ENCODE results near the gene CTF1.
"Not testable (repeated sequence)": the region's sequence is repeated elsewhere in the genome, so short reads cannot be mapped to it uniquely, and the experiment has no call there.

The CTF1 gene

GRCh38 chr16:30934827-30935557 is 38.6 kb downstream of the CTF1 start:
- TF ChIP-seq, protein P1, sequence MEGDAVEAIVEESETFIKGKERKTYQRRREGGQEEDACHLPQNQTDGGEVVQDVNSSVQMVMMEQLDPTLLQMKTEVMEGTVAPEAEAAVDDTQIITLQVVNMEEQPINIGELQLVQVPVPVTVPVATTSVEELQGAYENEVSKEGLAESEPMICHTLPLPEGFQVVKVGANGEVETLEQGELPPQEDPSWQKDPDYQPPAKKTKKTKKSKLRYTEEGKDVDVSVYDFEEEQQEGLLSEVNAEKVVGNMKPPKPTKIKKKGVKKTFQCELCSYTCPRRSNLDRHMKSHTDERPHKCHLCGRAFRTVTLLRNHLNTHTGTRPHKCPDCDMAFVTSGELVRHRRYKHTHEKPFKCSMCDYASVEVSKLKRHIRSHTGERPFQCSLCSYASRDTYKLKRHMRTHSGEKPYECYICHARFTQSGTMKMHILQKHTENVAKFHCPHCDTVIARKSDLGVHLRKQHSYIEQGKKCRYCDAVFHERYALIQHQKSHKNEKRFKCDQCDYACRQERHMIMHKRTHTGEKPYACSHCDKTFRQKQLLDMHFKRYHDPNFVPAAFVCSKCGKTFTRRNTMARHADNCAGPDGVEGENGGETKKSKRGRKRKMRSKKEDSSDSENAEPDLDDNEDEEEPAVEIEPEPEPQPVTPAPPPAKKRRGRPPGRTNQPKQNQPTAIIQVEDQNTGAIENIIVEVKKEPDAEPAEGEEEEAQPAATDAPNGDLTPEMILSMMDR (IDR thresholded peaks at IDR 0.05; ENCODE audit: borderline replicate concordance, insufficient read depth, low read depth, low read length) = peak; percentile 68
- H3K4me3 ChIP-seq (ENCODE audit: low read depth, low read length) = no peak overlapping the region

- TF ChIP-seq, protein P1 (IDR thresholded peaks at IDR 0.05; ENCODE audit: borderline replicate concordance, insufficient read depth, low read depth, low read length) = no peak
- H3K4me3 ChIP-seq (ENCODE audit: low read depth, low read length) = no peak overlapping the region
Measured at GRCh38 chr16:30937692-30938091, 41.3 kb downstream of the CTF1 start.

GRCh38 chr16:30939571-30939970 is 43.2 kb downstream of the CTF1 start:
- H3K4me3 ChIP-seq (ENCODE audit: low read depth, low read length) = not testable (repeated sequence)

DNA sequence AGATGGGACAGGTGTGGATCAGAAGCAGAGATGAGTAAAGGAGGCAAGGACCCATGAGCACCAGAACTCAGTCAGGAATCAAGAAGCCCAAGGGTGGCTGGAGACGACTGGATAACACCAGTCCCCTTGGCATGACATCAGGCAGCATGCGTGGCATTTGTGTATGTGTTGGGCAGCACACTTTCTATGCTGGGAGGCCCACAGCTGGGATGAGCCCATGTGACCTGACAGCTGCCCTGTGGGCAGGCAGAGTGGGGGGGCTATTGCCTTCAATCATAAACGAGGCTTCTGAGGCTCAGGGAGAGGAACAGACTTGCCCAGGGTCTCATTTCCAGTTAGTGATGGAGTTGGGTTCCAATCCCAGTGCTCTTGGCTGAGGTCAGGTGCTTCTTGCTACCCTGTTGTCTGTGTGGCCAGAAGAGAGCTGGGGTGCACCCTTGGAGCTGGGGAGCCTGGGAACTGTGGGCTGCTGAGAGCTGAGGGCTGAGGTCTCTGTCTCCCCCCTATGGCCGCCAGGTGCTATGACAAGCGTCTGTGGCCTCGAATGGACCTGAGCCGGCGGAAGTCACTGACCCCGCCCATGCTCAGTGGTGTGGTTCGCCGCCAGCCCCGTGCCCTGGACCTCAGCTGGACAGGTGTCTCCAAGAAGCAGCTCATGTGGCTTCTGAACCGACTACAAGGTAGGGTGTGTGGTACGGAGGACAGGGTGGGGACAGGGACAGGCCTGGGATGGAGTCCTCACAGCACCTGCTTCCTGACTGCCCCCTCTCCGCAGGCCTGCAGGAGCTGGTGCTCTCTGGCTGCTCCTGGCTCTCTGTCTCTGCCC is 45.4 kb downstream of the CTF1 start:
- TF ChIP-seq, protein P1 (IDR thresholded peaks at IDR 0.05; ENCODE audit: borderline replicate concordance, insufficient read depth, low read depth, low read length) = peak; percentile 98

DNA sequence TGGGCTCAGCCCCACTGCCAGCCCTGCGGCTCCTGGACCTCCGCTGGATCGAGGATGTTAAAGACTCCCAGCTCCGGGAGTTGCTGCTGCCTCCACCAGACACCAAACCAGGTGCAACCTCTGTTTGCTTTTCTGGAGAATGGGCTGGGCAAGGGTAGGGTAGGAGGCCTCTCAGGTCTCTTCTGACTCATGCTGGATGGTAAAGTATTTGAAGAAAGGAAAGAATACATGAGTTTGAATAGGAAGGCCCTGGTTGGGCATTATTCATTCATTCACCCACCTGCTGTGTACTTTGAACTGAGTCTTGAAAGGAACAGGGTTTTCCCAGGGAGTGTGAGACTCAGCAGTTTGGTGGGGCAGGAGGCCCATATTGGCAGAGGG is 46.0 kb downstream of the CTF1 start:
- TF ChIP-seq, protein P1 (IDR thresholded peaks at IDR 0.05; ENCODE audit: borderline replicate concordance, insufficient read depth, low read depth, low read length) = no peak
- H3K4me3 ChIP-seq (ENCODE audit: low read depth, low read length) = no peak overlapping the region

More for the DNA sequence above, 45.4 kb downstream of the CTF1 start:
- no peak overlapping the region for H3K4me3 ChIP-seq (ENCODE audit: low read depth, low read length)

DNA sequence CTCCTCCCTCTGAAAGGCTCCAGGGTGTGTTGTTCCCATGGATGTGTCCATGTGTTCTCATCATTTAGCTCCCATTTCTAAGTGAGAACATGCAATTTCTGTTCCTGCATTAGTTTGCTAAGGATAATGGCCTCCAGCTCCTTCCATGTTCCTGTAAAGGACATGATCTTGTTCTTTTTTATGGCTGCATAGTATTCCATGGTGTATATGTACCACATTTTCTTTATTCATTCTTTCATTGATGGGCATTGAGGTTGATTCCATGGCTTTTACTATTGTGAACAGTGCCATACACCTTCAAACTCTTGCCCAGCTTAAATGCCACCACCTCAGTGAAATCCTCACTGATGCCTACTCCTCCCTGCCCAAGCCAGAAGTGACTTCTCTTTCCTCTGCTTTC is 47.9 kb downstream of the CTF1 start:
- TF ChIP-seq, protein P1 (IDR thresholded peaks at IDR 0.05; ENCODE audit: borderline replicate concordance, insufficient read depth, low read depth, low read length) = no peak
- H3K4me3 ChIP-seq (ENCODE audit: low read depth, low read length) = no peak overlapping the region

DNA sequence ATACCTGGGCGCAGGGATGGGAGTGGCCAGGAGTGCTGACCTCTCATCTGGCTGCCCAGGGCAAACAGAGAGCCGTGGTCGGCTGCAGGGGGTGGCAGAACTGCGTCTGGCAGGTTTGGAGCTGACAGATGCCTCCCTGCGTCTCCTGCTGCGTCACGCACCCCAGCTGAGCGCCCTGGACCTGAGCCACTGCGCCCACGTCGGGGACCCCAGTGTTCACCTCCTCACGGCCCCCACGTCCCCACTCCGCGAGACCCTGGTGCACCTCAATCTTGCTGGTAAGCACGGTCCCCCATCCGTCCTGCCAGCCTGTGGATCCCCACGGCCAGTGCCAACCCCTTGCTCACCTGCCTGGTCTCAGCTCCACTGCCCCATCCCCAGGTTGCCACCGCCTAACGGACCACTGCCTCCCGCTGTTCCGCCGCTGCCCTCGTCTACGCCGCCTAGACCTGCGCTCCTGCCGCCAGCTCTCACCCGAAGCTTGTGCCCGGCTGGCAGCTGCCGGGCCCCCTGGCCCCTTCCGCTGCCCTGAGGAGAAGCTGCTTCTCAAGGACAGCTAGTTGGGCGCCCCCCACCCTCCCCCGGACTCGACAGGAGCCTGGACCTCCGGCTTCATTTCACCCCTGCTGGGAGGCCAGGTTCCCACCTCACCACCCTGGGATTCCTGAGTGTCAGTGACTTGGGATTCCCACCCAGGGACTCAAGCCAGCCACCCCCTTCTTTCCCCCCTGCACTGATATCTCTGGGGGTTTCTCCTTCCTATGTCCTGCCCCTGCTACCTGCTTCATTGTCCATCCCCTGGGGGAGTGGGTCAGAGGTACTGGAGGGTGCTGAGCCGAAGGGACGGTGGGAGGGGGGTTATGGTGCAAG is 50.5 kb downstream of the CTF1 start:
- H3K4me3 ChIP-seq (ENCODE audit: low read depth, low read length) = no peak overlapping the region
- TF ChIP-seq, protein P1 (IDR thresholded peaks at IDR 0.05; ENCODE audit: borderline replicate concordance, insufficient read depth, low read depth, low read length) = no peak
